ENCODE measurements around the gene AVL9. TPM values are rescaled to one million over a fixed set of nuclear protein-coding genes. Genes with fewer than 3 reads are reported as not detected.

The AVL9 gene
- total RNA-seq, 4 donors from 2014 or later: 15.2 to 29.3 (median 18.1) TPM

DNA sequence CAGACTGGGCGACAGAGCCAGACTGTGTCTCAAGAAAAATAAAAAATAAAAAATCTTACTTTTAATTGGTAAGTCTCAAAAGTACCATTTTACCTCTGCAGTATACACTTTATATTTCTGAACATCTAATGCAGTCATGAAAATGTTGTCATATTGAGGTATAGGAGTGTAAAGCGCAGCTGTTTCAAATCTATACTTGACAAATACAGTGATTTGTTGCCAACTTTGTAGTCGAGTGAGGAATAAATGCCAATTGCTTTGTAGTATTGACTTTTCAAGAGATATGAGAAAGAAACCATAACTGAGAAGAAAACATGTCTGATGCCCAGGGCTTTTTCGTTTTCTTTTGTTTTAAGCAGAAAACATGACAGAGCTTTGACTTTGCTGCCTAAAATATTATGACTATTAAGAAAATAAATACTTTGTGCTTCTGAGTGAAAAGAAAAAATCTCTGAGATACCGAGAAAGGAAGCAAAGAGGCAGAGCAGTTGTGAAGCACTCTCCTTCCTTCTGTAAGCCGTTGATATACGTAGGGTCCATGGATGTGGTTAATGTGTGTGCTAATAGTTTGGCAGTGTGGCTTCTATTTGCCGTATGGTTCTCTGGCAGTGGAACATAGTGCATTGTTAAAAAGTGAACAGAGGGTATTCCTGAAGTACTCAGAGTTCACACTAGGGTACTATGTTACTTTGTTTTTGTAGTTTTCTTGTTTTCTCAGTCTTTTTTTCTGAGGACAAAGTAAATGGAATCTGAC lies 38.2 kb downstream of the AVL9 start:
- TF ChIP-seq, protein P1, sequence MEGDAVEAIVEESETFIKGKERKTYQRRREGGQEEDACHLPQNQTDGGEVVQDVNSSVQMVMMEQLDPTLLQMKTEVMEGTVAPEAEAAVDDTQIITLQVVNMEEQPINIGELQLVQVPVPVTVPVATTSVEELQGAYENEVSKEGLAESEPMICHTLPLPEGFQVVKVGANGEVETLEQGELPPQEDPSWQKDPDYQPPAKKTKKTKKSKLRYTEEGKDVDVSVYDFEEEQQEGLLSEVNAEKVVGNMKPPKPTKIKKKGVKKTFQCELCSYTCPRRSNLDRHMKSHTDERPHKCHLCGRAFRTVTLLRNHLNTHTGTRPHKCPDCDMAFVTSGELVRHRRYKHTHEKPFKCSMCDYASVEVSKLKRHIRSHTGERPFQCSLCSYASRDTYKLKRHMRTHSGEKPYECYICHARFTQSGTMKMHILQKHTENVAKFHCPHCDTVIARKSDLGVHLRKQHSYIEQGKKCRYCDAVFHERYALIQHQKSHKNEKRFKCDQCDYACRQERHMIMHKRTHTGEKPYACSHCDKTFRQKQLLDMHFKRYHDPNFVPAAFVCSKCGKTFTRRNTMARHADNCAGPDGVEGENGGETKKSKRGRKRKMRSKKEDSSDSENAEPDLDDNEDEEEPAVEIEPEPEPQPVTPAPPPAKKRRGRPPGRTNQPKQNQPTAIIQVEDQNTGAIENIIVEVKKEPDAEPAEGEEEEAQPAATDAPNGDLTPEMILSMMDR (IDR thresholded peaks at IDR 0.05): no peak
- TF ChIP-seq POLR2A (IDR thresholded peaks at IDR 0.05): no peak
- WGBS, 2 donors: 61 to 63% methylated on average over 8 of the region's 8 CpGs
- intact Hi-C loops (cut with DNase I; ENCODE audit: low total_unique reads): no loop called here
- no peak overlapping the region for H3K4me3 ChIP-seq (ENCODE audit: low read depth, poor library complexity, severe bottlenecking)
- no peak for DNase-seq (ENCODE audit: low spot score in 2 of 2)

DNA sequence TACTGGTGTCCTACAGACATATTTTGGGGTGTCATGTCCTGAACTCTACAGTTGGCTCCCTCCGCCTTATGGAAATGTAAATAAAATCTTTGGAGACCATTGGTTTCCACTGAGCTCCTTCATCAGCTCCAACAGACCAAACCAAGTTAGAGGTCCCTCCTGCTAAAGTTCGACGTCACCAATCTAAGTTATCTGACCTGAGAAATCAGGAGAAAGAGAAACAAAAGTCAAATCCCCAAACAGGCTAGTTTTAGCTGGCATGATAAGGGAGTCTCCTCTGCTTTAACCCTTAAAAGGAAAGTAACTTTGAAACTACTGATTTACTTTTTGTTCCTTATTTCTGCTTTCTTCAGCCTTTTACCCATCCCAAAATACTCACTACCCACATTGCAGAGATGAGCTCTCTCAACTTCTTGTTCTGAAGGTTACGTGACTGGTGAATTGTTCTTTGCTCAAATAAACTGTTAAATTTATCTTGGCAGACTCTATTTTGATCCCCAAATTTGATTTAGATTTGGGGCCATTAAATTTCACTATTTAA lies 39.9 kb downstream of the AVL9 start:
- TF ChIP-seq, protein P1 (IDR thresholded peaks at IDR 0.05): no peak
- no peak for TF ChIP-seq POLR2A (IDR thresholded peaks at IDR 0.05)
- intact Hi-C loops (cut with DNase I; ENCODE audit: low total_unique reads): no loop called here
- WGBS, 2 donors: 71 to 99% methylated on average over 4 of the region's 4 CpGs
- DNase-seq (ENCODE audit: low spot score in 2 of 2): no peak
- H3K4me3 ChIP-seq (ENCODE audit: low read depth, poor library complexity, severe bottlenecking): no peak overlapping the region

DNA sequence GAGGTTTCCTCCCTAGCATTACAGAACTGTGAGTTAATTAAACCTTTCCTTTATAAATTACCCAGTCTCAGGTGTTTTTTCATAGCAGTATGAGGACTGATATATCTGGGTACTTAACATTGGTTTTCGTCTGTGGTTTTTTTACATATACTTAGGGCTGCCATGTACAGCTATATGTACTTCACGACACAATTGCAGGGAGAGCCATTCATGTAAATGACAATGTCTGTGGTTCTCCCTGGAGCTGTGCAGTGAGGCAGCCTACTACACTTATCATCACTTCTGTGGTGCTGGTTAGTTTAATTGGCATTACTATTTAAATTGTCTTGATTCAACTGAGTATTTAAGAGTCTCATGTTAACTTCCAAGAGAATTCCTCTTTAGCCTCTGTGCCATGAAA lies 40.7 kb downstream of the AVL9 start:
- DNase-seq (ENCODE audit: low spot score in 2 of 2): no peak
- H3K4me3 ChIP-seq (ENCODE audit: low read depth, poor library complexity, severe bottlenecking): no peak overlapping the region
- TF ChIP-seq POLR2A (IDR thresholded peaks at IDR 0.05): no peak
- TF ChIP-seq, protein P1 (IDR thresholded peaks at IDR 0.05): no peak
- intact Hi-C loops (cut with DNase I; ENCODE audit: low total_unique reads): no loop called here
- WGBS, 2 donors: 93 to 96% methylated on average over 2 of the region's 2 CpGs

DNA sequence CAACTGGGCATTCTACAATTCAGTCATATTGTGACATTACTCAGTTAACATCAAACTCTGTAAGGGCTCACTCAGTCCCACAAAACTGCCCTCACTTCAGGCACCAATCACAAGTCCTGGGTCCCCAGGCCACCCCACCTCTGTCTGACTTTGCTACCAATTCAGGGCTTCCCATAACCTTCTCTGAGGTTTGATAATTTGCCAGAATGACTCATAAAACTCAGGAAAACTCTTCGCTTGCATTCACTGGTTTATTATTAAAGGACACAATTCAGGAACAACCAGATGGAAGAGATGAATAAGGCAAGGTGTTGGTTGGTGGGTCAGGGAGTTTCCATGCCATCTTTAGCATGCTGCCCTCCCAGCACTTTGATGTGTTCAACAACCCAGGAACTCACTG lies 41.3 kb downstream of the AVL9 start:
- 0 to 26% methylated on average over 1 of the region's 1 CpG for WGBS, 2 donors
- intact Hi-C loops (cut with DNase I; ENCODE audit: low total_unique reads): no loop called here
- TF ChIP-seq, protein P1 (IDR thresholded peaks at IDR 0.05): no peak
- TF ChIP-seq POLR2A (IDR thresholded peaks at IDR 0.05): no peak
- DNase-seq (ENCODE audit: low spot score in 2 of 2): no peak
- no peak overlapping the region for H3K4me3 ChIP-seq (ENCODE audit: low read depth, poor library complexity, severe bottlenecking)

DNA sequence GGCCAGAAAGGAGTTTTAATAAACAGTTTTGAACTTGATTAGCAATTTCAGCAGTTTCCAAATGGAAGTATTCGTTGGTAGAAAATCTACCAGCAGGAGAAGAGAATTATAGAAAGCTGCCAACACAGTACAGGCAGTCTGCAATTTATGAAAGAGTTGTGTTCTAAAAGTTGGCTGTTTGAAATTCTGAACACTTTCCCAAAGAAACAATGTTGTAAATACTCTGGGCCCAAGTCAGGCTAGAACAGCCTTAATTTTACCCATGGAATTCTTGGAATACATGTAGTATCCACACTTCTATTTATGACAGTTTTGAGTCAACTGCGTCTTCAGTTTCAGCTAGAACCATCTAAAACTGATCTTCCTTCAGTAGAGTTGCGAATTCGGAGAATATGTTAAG lies 42.5 kb downstream of the AVL9 start:
- no peak overlapping the region for H3K4me3 ChIP-seq (ENCODE audit: low read depth, poor library complexity, severe bottlenecking)
- DNase-seq (ENCODE audit: low spot score in 2 of 2): no peak
- intact Hi-C loops (cut with DNase I; ENCODE audit: low total_unique reads): no loop called here
- 55 to 84% methylated on average over 4 of the region's 4 CpGs for WGBS, 2 donors
- TF ChIP-seq, protein P1 (IDR thresholded peaks at IDR 0.05): no peak
- TF ChIP-seq POLR2A (IDR thresholded peaks at IDR 0.05): no peak

All from lower leg skin (tissue), 4 donors.